Measurements from ENCODE around the gene CZIB. TPM values are rescaled to one million over a fixed set of nuclear protein-coding genes. Genes with fewer than 3 reads are reported as not detected.

Gene CZIB
- total and polyA plus RNA-seq, 2 of the 8 experiments (the other 6 are each of a cell fraction or from before 2014, with no cell fraction given), result 46.5 to 48.0 TPM

GRCh38 chr1:53188099-53188498, 32.3 kb downstream of the CZIB start:
- H3K9ac ChIP-seq (replicated peaks in 1 of 4; ENCODE audit: extremely low read depth in 1 of 4, low read depth in 3 of 4, low read length in 3 of 4), result no peak overlapping the region
- H3K4ac ChIP-seq (replicated peaks; ENCODE audit: insufficient read length, low read depth, low read length), result no peak overlapping the region
- no peaks in the 10 kb centered on the region for H3K4me1 ChIP-seq (replicated peaks in 1 of 4; ENCODE audit: control insufficient read depth in 3 of 4, insufficient read depth in 4 of 4, low read length in 3 of 4)
- H2BK15ac ChIP-seq (ENCODE audit: low read length), result no peak overlapping the region
- H2BK5ac ChIP-seq (ENCODE audit: low read depth, low read length), result no peak overlapping the region
- no peak overlapping the region for H3K56ac ChIP-seq (replicated peaks; ENCODE audit: insufficient read length, low read depth, low read length)
- no peaks in the 10 kb centered on the region for H4K20me1 ChIP-seq (replicated peaks in 1 of 2; ENCODE audit: control insufficient read depth in 1 of 2, insufficient read depth in 2 of 2, low read length in 2 of 2)
- H3K9me3 ChIP-seq (ENCODE audit: insufficient read depth in 2 of 2, low read depth in 1 of 2, low read length in 1 of 2), result no peaks in the 10 kb centered on the region
- no peak overlapping the region for H3K18ac ChIP-seq (ENCODE audit: extremely low read depth, low read length)
- DNase-seq (ENCODE audit: low read depth in 1 of 2, low spot score in 2 of 2) (no peak), FAIRE-seq (no peak)
- H3K14ac ChIP-seq (ENCODE audit: insufficient read length), result no peak overlapping the region
- no peaks in the 10 kb centered on the region for H3K79me1 ChIP-seq (ENCODE audit: low read depth, low read length)
- H4K5ac ChIP-seq (ENCODE audit: insufficient read length, low read depth, low read length), result no peak overlapping the region
- H3K4me3 ChIP-seq (ENCODE audit: extremely low read depth in 1 of 4, insufficient read depth in 2 of 4, low read depth in 3 of 4, low read length in 4 of 4), result no peak overlapping the region
- H2AFZ ChIP-seq (ENCODE audit: low read length), result no peak overlapping the region
- no peak overlapping the region for H3K23ac ChIP-seq (ENCODE audit: insufficient read length)
- H4K91ac ChIP-seq (replicated peaks; ENCODE audit: insufficient read length, low read length), result no peak overlapping the region
- TF ChIP-seq TAF7 (optimal IDR thresholded peaks at IDR 0.05; ENCODE audit: borderline replicate concordance, low read depth, low read length), result no peak
- CTCF ChIA-PET (ENCODE audit: partially characterized antibody), result no interaction called here
- H2AK5ac ChIP-seq (ENCODE audit: low read depth, low read length), result no peak overlapping the region
- H2BK12ac ChIP-seq (ENCODE audit: low read depth, low read length), result no peak overlapping the region
- H3K23me2 ChIP-seq (ENCODE audit: low read depth, low read length), result no peaks in the 10 kb centered on the region
- no peaks in the 10 kb centered on the region for H3K36me3 ChIP-seq (ENCODE audit: control insufficient read depth in 2 of 4, insufficient read depth in 4 of 4, low read length in 3 of 4)
- 82% methylated on average over 4 of the region's 4 CpGs; no CpG with 5 or more reads in 1 of the 2 experiments for WGBS, 2 experiments (ENCODE audit: extremely low coverage in 1 of 2, insufficient coverage in 1 of 2, insufficient read length in 1 of 2, insufficient replicate concordance in 2 of 2, low coverage in 1 of 2, low lambda C conversion rate in 2 of 2, missing lambda C conversion rate in 1 of 2)
- H3K27ac ChIP-seq (ENCODE audit: low read depth, low read length), result no peak overlapping the region
- POLR2A ChIA-PET (ENCODE audit: partially characterized antibody), result no interaction called here
- H3K4me2 ChIP-seq (ENCODE audit: insufficient read depth in 1 of 2, low read depth in 2 of 2, low read length in 2 of 2), result no peak overlapping the region
- H3K27me3 ChIP-seq (replicated peaks in 1 of 4; ENCODE audit: control insufficient read depth in 3 of 4, extremely low read depth in 1 of 4, insufficient read depth in 3 of 4, low read length in 3 of 4), result no peaks in the 10 kb centered on the region; a peak in 1 of 7 replicates
- no peak overlapping the region for H2BK120ac ChIP-seq (replicated peaks; ENCODE audit: low read depth, low read length)
- no peak overlapping the region for H2BK20ac ChIP-seq (ENCODE audit: low read length)
- no peaks in the 10 kb centered on the region for H3K79me2 ChIP-seq (ENCODE audit: control insufficient read depth in 1 of 2, insufficient read depth in 2 of 2, low read length in 2 of 2)
- H4K8ac ChIP-seq (ENCODE audit: extremely low read depth, insufficient read depth, low read length), result no peak overlapping the region
